K562 (cell line): ENCODE results near the gene ROBO1. TPM values are rescaled to one million over a fixed set of nuclear protein-coding genes. Genes with fewer than 3 reads are reported as not detected.

Source experiments
- ATAC-seq: fragments of 200-7000 bp; cut with Tn5 transposase; 3 replicates; pipeline ENCODE4 v1.9.1; 2020; ENCODE audit warnings: moderate library complexity
- BruUV-seq: library from RNA; stranded (reverse); fragments of 400-500 nt; replicated peaks from 2 replicates; lab custom pipeline; 2021; lab: Mats Ljungman, UMichigan
- CTCF ChIA-PET: fragments of 300-600 bp; formaldehyde crosslinking; extraction: SDS; loops from one replicate; lab custom pipeline; 2021; ENCODE audit warnings: low intra/inter-chr PET ratio; lab: Yijun Ruan, JAX
- POLR2A ChIA-PET: fragments of 300-600, 350-650 bp; sonication (Branson Sonifier 250); formaldehyde crosslinking; extraction: SDS; loops from one replicate; lab custom pipeline; 2021; ENCODE audit warnings: antibody characterized with exemption, inconsistent platforms; lab: Yijun Ruan, JAX
- DNase-seq, 4 experiments: peaks; one replicate each; pipeline versions ENCODE4 v3.0.0 to v3.0.0-alpha.2; 2011 to 2018; ENCODE audit warnings: low spot score in 3 of 4, mixed read lengths in 3 of 4; ENCODE audit errors: extremely low read depth in 1 of 4
- FAIRE-seq: peaks from 2 replicates; lab custom pipeline; 2011; peaks lifted over from hg19 to GRCh38; lab: Jason Lieb, UNC
- H2AFZ ChIP-seq: 2 replicates; pipeline ENCODE4 v1.6.0; 2011; ENCODE audit warnings: low read depth, low read length, control low read depth, inconsistent platforms
- H3K27ac ChIP-seq: fragments of 200-600 bp; 3 replicates; pipeline ENCODE4 v1.8.0; 2011; ENCODE audit warnings: low read depth, mild to moderate bottlenecking, control low read depth, inconsistent platforms, low read length, moderate library complexity, mixed read lengths; ENCODE audit errors: extremely low read depth
- H3K27me3 ChIP-seq, 2 experiments: fragments of 300-600 bp in 1 of 2; 2 replicates in 1 of 2; 3 replicates in 1 of 2; pipeline versions ENCODE4 v1.6.0 to v1.8.0; 2011; ENCODE audit warnings: inconsistent platforms in 2 of 2, low read length in 2 of 2, mild to moderate bottlenecking in 1 of 2, mixed read lengths in 1 of 2, moderate library complexity in 1 of 2; ENCODE audit not compliant: control insufficient read depth in 2 of 2, insufficient read depth in 2 of 2
- H3K36me3 ChIP-seq: fragments of 300-600 bp; 3 replicates; pipeline ENCODE4 v1.8.0; 2011; ENCODE audit warnings: mild to moderate bottlenecking, low read length, inconsistent platforms; ENCODE audit not compliant: control insufficient read depth, insufficient read depth
- H3K4me1 ChIP-seq, 2 experiments: fragments of 200-600 bp in 1 of 2; replicated peaks in 1 of 2; 2 replicates in 1 of 2; 3 replicates in 1 of 2; pipeline versions ENCODE4 v1.5.1 to v1.8.0; 2011; ENCODE audit warnings: inconsistent platforms in 2 of 2, low read length in 2 of 2, mild to moderate bottlenecking in 1 of 2, mixed read lengths in 1 of 2, moderate library complexity in 1 of 2; ENCODE audit not compliant: control insufficient read depth in 2 of 2, insufficient read depth in 2 of 2
- H3K4me2 ChIP-seq: 2 replicates; pipeline ENCODE4 v1.6.1; 2011; ENCODE audit warnings: low read length, control low read depth, inconsistent platforms, mixed read lengths; ENCODE audit not compliant: insufficient read depth
- H3K4me3 ChIP-seq: fragments of 200-600 bp; sonication (generic), shearing (Covaris generic); 2 replicates; pipeline ENCODE4 v1.5.1; 2016; ENCODE audit warnings: control low read depth, inconsistent platforms
- H3K79me2 ChIP-seq: fragments of 200-600 bp; 3 replicates; pipeline ENCODE4 v1.8.0; 2011; ENCODE audit warnings: low read length, inconsistent platforms; ENCODE audit not compliant: control insufficient read depth, insufficient read depth
- H3K9ac ChIP-seq, 2 experiments: 2 replicates each; pipeline versions ENCODE4 v1.6.0 to v1.6.1; 2011; ENCODE audit warnings: low read depth in 2 of 2, low read length in 2 of 2, control low read depth in 1 of 2, inconsistent platforms in 1 of 2, mild to moderate bottlenecking in 1 of 2, mixed read lengths in 1 of 2; ENCODE audit not compliant: insufficient read depth in 1 of 2
- H3K9me1 ChIP-seq: one replicate; pipeline ENCODE4 v1.6.0; 2011; ENCODE audit warnings: inconsistent platforms, mild to moderate bottlenecking, low read length, moderate library complexity; ENCODE audit not compliant: control insufficient read depth, insufficient read depth
- H3K9me3 ChIP-seq: replicated peaks from 2 replicates; pipeline ENCODE4 v1.5.1; 2011; ENCODE audit warnings: low read depth, low read length, inconsistent platforms; ENCODE audit not compliant: control insufficient read depth, insufficient read depth
- H4K20me1 ChIP-seq: replicated peaks from 2 replicates; pipeline ENCODE4 v1.6.1; 2011; ENCODE audit warnings: low read length, inconsistent platforms, mixed read lengths; ENCODE audit not compliant: control insufficient read depth, insufficient read depth
- BDP1 ChIP-seq: IDR thresholded peaks from 3 replicates; pipeline ENCODE4 v1.6.1; 2011; ENCODE audit not compliant: insufficient read length, insufficient read depth
- CBX5 ChIP-seq: IDR thresholded peaks from 2 replicates; pipeline ENCODE4 v1.6.1; 2014; ENCODE audit warnings: low read depth, borderline replicate concordance
- ETV1 ChIP-seq: fragments of 450-650 bp; conservative IDR thresholded peaks from 2 replicates; pipeline ENCODE4 v1.6.1; 2016; ENCODE audit warnings: missing genetic modification characterization, control low read depth, low read depth, missing compliant biosample characterization
- NFATC3 ChIP-seq: fragments of 450-650 bp; IDR thresholded peaks from 2 replicates; pipeline ENCODE4 v1.6.1; 2017; ENCODE audit warnings: mild to moderate bottlenecking
- NFIC ChIP-seq: fragments of 450-650 bp; IDR thresholded peaks from 2 replicates; pipeline ENCODE4 v1.6.1; 2017; ENCODE audit warnings: mild to moderate bottlenecking, inconsistent platforms
- NR2C2 ChIP-seq, 2 experiments: fragments of 200-800 bp in 1 of 2; sonication (Bioruptor generic) in 1 of 2; sonication (generic) in 1 of 2; formaldehyde crosslinking in 1 of 2; IDR thresholded peaks; 2 replicates each; pipeline versions ENCODE4 v1.6.1 to v1.8.0; 2016 to 2022; ENCODE audit warnings: mild to moderate bottlenecking in 1 of 2, missing compliant biosample characterization in 1 of 2, missing genetic modification characterization in 1 of 2, missing genetic modification reagents in 1 of 2
- PHF21A ChIP-seq: fragments of 450-650 bp; IDR thresholded peaks from 2 replicates; pipeline ENCODE4 v1.6.1; 2017; ENCODE audit warnings: low read depth, borderline replicate concordance
- SIN3A ChIP-seq, 2 experiments: fragments of 150-350 bp in 1 of 2; IDR thresholded peaks; 2 replicates each; pipeline ENCODE4 v1.6.1; 2011 to 2016; ENCODE audit warnings: borderline replicate concordance in 2 of 2, low read depth in 2 of 2, low read length in 2 of 2, mild to moderate bottlenecking in 2 of 2, moderate library complexity in 2 of 2; ENCODE audit not compliant: control insufficient read depth in 1 of 2
- SIX5 ChIP-seq, 2 experiments: IDR thresholded peaks; 2 replicates each; pipeline ENCODE4 v1.6.1; 2011; ENCODE audit warnings: low read length in 2 of 2, borderline replicate concordance in 1 of 2, low read depth in 1 of 2, mild to moderate bottlenecking in 1 of 2, moderate library complexity in 1 of 2; ENCODE audit not compliant: insufficient read depth in 1 of 2
- SRSF7 ChIP-seq: fragments of 200-400 bp; formaldehyde crosslinking; optimal IDR thresholded peaks from 2 replicates; pipeline ENCODE3; 2017; ENCODE audit warnings: mild to moderate bottlenecking, low read depth, low read length
- TAF9B ChIP-seq: fragments of 450-650 bp; IDR thresholded peaks from 2 replicates; pipeline ENCODE4 v1.6.1; 2018; ENCODE audit warnings: mild to moderate bottlenecking; ENCODE audit not compliant: partially characterized antibody
- TCF7L2 ChIP-seq: fragments of 150-350 bp; IDR thresholded peaks from 2 replicates; pipeline ENCODE4 v1.6.1; 2016; ENCODE audit warnings: low read depth, mild to moderate bottlenecking, low read length, moderate library complexity
- TGIF2 ChIP-seq: sonication (generic); formaldehyde crosslinking; IDR thresholded peaks from 2 replicates; pipeline ENCODE4 v1.8.1; 2022; ENCODE audit warnings: mild to moderate bottlenecking, missing genetic modification reagents, moderate library complexity
- ZFP1 ChIP-seq: fragments of 450-650 bp; formaldehyde crosslinking; IDR thresholded peaks from 2 replicates; pipeline ENCODE4 v1.4.0; 2020; ENCODE audit warnings: mild to moderate bottlenecking, mixed read lengths
- ZNF695 ChIP-seq: fragments of 450-650 bp; formaldehyde crosslinking; IDR thresholded peaks from 2 replicates; pipeline ENCODE4 v1.4.0; 2020; ENCODE audit warnings: mild to moderate bottlenecking, moderate library complexity
- WGBS: fragments of 100-300 bp; shearing (Covaris generic); methylation state at CpG from one replicate; pipeline ENCODE4 v1.1.6; 2016; ENCODE audit warnings: low coverage, mixed read lengths; ENCODE audit not compliant: insufficient coverage; ENCODE audit errors: missing lambda C conversion rate; 5-methylcytosine and 5-hydroxymethylcytosine counted together
- in situ Hi-C: fragments of 300-500 bp; cut with MboI; formaldehyde crosslinking; loops from 4 replicates; pipeline ENCODE4 v1.15.0; 2018; ENCODE audit warnings: inconsistent platforms, mixed read lengths
- intact Hi-C: fragments of 100-400 bp; cut with micrococcal nuclease; formaldehyde crosslinking; loops from 2 replicates; pipeline ENCODE4 v1.14.2; 2022
- polyA plus RNA-seq, 8 experiments: library from polyadenylated mRNA; depleted of rRNA in 4 of 8; stranded (reverse) in 5 of 8; unstranded in 3 of 8; fragments of >200 nt; fragmentation: Nextera tagmentation in 2 of 8; fragmentation: Illumina TruSeq in 1 of 8; extraction: Ambion mirVana in 2 of 8; extraction: Trizol in 1 of 8; gene quantifications; 2 replicates each; pipeline versions ENCODE4 v1.2.1 to v1.2.3, GENCODE V29; 2011 to 2014; ENCODE audit warnings: inconsistent platforms in 1 of 8, missing spikeins in 1 of 8
- total RNA-seq, 7 experiments: library from RNA; depleted of rRNA in 6 of 7; stranded (reverse); fragments of >200 nt in 6 of 7; fragmentation: Illumina TruSeq in 2 of 7; extraction: Trizol in 2 of 7; gene quantifications; 2 replicates each; pipeline versions ENCODE4 v1.2.1 to v1.2.3, GENCODE V29; 2011 to 2021; ENCODE audit warnings: low replicate concordance in 1 of 7
- TF ChIP-seq, protein P1 (sequence below): fragments of 250-450 bp; sonication (Bioruptor Pico); IDR thresholded peaks from 2 replicates; pipeline ENCODE4 v1.4.0; 2020

The ROBO1 gene
- total and polyA plus RNA-seq, 9 of the 15 experiments (the other 6 are each of a cell fraction or from before 2014, with no cell fraction given) = 0.01 to 0.53 (median 0.17) TPM; not detected in 5

DNA sequence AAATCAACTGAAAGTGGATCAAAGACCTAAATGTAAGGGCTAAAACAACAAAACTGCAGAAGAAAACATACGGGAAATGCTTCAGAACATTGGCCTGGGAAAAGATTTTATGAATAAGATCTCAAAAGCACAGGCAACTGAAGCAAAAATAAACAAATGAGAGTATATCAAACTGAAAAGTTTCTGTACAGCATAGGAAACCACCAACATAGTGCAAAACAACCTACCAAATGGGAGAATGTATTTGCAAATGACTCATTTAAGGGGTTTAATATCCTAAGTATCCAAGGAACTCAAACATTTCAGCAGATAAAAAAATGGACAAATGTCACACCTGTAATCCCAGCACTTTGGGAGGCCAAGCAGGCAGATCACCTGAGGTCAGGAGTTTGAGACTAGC, 489.1 kb downstream of the ROBO1 start (continued):
- no peak for TF ChIP-seq NR2C2 (CRISPR knock-in tag; IDR thresholded peaks at IDR 0.05)
- no peak for TF ChIP-seq NR2C2 (tag; IDR thresholded peaks at IDR 0.05)
- TF ChIP-seq ZFP1 = no peak
- no peak for TF ChIP-seq TCF7L2
- TF ChIP-seq NFATC3 = no peak
- TF ChIP-seq TAF9B = no peak
- no peak for TF ChIP-seq NFIC
- TF ChIP-seq TGIF2 (CRISPR knock-in tag) = no peak
- TF ChIP-seq SIN3A (IDR thresholded peaks at IDR 0.05; ENCODE audit: borderline replicate concordance in 2 of 2, control insufficient read depth in 1 of 2, low read depth in 2 of 2, low read length in 2 of 2) = no peak
- TF ChIP-seq ETV1 = no peak
- no peak for TF ChIP-seq SRSF7
- TF ChIP-seq, all 486 proteins: peak for 0

DNA sequence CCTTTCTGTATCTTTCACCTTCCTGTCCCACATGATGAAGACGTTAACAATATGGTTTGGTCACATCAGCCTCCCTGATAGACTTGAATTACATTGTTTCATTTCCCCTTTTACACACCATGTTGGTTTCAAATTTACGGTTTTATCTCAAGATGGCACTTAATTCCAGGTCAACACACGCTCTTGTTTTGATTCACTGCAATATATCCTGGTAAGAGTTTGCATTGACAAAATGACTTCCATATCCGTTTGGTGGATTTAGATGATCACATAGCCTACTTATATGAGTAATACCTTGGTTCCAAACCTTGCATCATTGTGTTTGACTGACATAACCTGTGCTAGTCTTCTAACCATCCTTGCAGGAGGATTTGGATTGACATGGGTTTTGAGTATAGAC, 499.4 kb downstream of the ROBO1 start:
- H2AFZ ChIP-seq = no peak overlapping the region
- no peaks in the 10 kb centered on the region for H3K79me2 ChIP-seq
- H3K27ac ChIP-seq = no peak overlapping the region
- H3K9me3 ChIP-seq = no peaks in the 10 kb centered on the region; the same call in 1 of the 2 replicates
- H4K20me1 ChIP-seq = no peaks in the 10 kb centered on the region
- FAIRE-seq = no peak
- in situ Hi-C loops (no loop called here), intact Hi-C loops (no loop called here)
- H3K4me2 ChIP-seq = no peak overlapping the region
- no peaks in the 10 kb centered on the region for H3K9me1 ChIP-seq
- DNase-seq = no peak
- no peak for ATAC-seq
- BruUV-seq = no TSS peak
- H3K9ac ChIP-seq = no peak overlapping the region
- 0% methylated on average over 4 of the region's 4 CpGs for WGBS
- CTCF ChIA-PET = no interaction called here
- POLR2A ChIA-PET = no interaction called here
- no peaks in the 10 kb centered on the region for H3K4me1 ChIP-seq
- H3K27me3 ChIP-seq = no peaks in the 10 kb centered on the region
- no peaks in the 10 kb centered on the region for H3K36me3 ChIP-seq
- H3K4me3 ChIP-seq = no peak overlapping the region
- TF ChIP-seq BDP1 (no peak), PHF21A (no peak), SIX5 (IDR thresholded peaks at IDR 0.05; ENCODE audit: borderline replicate concordance in 1 of 2, insufficient read depth in 1 of 2, low read depth in 1 of 2, low read length in 2 of 2) (no peak), CBX5 (no peak), ZNF695 (CRISPR knock-in tag) (no peak)
- TF ChIP-seq, protein P1, sequence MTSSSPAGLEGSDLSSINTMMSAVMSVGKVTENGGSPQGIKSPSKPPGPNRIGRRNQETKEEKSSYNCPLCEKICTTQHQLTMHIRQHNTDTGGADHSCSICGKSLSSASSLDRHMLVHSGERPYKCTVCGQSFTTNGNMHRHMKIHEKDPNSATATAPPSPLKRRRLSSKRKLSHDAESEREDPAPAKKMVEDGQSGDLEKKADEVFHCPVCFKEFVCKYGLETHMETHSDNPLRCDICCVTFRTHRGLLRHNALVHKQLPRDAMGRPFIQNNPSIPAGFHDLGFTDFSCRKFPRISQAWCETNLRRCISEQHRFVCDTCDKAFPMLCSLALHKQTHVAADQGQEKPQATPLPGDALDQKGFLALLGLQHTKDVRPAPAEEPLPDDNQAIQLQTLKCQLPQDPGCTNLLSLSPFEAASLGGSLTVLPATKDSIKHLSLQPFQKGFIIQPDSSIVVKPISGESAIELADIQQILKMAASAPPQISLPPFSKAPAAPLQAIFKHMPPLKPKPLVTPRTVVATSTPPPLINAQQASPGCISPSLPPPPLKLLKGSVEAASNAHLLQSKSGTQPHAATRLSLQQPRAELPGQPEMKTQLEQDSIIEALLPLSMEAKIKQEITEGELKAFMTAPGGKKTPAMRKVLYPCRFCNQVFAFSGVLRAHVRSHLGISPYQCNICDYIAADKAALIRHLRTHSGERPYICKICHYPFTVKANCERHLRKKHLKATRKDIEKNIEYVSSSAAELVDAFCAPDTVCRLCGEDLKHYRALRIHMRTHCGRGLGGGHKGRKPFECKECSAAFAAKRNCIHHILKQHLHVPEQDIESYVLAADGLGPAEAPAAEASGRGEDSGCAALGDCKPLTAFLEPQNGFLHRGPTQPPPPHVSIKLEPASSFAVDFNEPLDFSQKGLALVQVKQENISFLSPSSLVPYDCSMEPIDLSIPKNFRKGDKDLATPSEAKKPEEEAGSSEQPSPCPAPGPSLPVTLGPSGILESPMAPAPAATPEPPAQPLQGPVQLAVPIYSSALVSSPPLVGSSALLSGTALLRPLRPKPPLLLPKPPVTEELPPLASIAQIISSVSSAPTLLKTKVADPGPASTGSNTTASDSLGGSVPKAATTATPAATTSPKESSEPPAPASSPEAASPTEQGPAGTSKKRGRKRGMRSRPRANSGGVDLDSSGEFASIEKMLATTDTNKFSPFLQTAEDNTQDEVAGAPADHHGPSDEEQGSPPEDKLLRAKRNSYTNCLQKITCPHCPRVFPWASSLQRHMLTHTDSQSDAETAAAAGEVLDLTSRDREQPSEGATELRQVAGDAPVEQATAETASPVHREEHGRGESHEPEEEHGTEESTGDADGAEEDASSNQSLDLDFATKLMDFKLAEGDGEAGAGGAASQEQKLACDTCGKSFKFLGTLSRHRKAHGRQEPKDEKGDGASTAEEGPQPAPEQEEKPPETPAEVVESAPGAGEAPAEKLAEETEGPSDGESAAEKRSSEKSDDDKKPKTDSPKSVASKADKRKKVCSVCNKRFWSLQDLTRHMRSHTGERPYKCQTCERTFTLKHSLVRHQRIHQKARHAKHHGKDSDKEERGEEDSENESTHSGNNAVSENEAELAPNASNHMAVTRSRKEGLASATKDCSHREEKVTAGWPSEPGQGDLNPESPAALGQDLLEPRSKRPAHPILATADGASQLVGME (CRISPR knock-in tag) = no peak
